Natural killer cell (primary cell): ENCODE data around the gene HPDL. TPM values are rescaled to one million over a fixed set of nuclear protein-coding genes. Genes with fewer than 3 reads are reported as not detected.

ENCODE experiments used
- ATAC-seq, 3 donors: fragments of 150-1000 bp in 2 of 3; fragments of 200-7000 bp in 1 of 3; cut with Tn5 transposase; 1 replicate in 1 of 3; 2 replicates in 2 of 3; pipeline ENCODE4 v1.10.0; 2021; ENCODE audit warnings: mild to moderate bottlenecking in 2 of 3, moderate library complexity in 2 of 3
- DNase-seq, 2 donors: peaks; one replicate each; pipeline versions ENCODE4 v3.0.0 to v3.0.0-alpha.2; 2013 to 2021; ENCODE audit warnings: mixed read lengths in 1 of 2
- H3K27ac ChIP-seq: one replicate; pipeline ENCODE4 v1.5.1; 2013; ENCODE audit warnings: mild to moderate bottlenecking, low read length
- H3K27me3 ChIP-seq: one replicate; pipeline ENCODE4 v1.6.1; 2013; ENCODE audit warnings: low read length; ENCODE audit not compliant: control insufficient read depth, insufficient read depth
- H3K36me3 ChIP-seq: one replicate; pipeline ENCODE4 v1.6.1; 2013; ENCODE audit warnings: low read length; ENCODE audit not compliant: control insufficient read depth, insufficient read depth
- H3K4me1 ChIP-seq: one replicate; pipeline ENCODE4 v1.6.1; 2013; ENCODE audit warnings: low read length; ENCODE audit not compliant: control insufficient read depth, insufficient read depth
- H3K4me3 ChIP-seq: one replicate; pipeline ENCODE4 v1.5.1; 2013; ENCODE audit warnings: low read length
- H3K9me3 ChIP-seq: one replicate; pipeline ENCODE4 v1.6.1; 2013; ENCODE audit warnings: low read length; ENCODE audit not compliant: control insufficient read depth, insufficient read depth
- H3K27ac Mint-ChIP-seq, 2 donors: one replicate each; pipeline ENCODE4 v1.8.0; 2022; ENCODE audit warnings: mild to moderate bottlenecking in 2 of 2, mixed read lengths in 2 of 2, moderate library complexity in 1 of 2
- H3K27me3 Mint-ChIP-seq, 2 donors: one replicate each; pipeline ENCODE4 v1.8.0; 2022; ENCODE audit warnings: low read depth in 2 of 2, mixed read lengths in 2 of 2
- H3K36me3 Mint-ChIP-seq: one replicate; pipeline ENCODE4 v1.8.0; 2022; ENCODE audit warnings: mixed read lengths
- H3K4me1 Mint-ChIP-seq, 2 donors: one replicate each; pipeline ENCODE4 v1.8.0; 2022; ENCODE audit warnings: mixed read lengths in 2 of 2
- H3K4me3 Mint-ChIP-seq: one replicate; pipeline ENCODE4 v1.8.0; 2022; ENCODE audit warnings: mild to moderate bottlenecking, moderate library complexity, mixed read lengths
- H3K9me3 Mint-ChIP-seq, 2 donors: one replicate each; pipeline ENCODE4 v1.8.0; 2022; ENCODE audit warnings: mixed read lengths in 2 of 2
- WGBS: methylation state at CpG from one replicate; pipeline ENCODE4 v1.1.7; 2013; ENCODE audit warnings: missing lambda C conversion rate; ENCODE audit not compliant: insufficient coverage; 5-methylcytosine and 5-hydroxymethylcytosine counted together
- intact Hi-C: fragments of 100-400 bp; cut with micrococcal nuclease; formaldehyde crosslinking; loops from one replicate; pipeline ENCODE4 v1.14.2; 2022
- total RNA-seq, 4 donors: library from RNA; stranded (reverse); fragments of 120-200 nt in 1 of 4; gene quantifications; one replicate each; pipeline versions ENCODE4 v1.2.3 to v1.2.4, GENCODE V29; 2013 to 2022
- TF ChIP-seq, protein P1 (sequence below): fragments of 200-600 bp; IDR thresholded peaks from one replicate; pipeline ENCODE4 v1.8.0; 2022; ENCODE audit warnings: antibody characterized with exemption

The HPDL gene
- total RNA-seq, 3 donors from 2014 or later (not counting 1 experiment from before 2014, with no cell fraction given), result 0.38 to 0.45 TPM; not detected in 1

DNA sequence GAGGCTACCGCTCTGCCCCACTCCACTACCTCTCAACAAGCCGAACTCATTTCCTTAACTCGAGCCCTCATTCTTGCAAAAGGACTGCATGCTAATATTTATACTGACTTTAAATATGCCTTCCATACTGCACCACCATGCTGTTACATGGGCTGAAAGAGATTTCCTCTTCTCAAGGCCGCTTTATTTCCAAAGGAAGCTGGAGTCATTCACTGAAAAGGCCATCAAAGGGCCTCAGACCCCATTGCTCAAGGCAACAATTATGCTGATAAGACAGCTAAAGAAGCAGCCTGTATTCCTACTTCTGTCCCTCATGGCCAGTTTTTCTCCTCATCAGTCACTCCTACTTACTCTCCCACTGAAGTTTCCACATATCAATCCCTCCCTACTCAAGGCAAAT, 6.9 kb upstream of the HPDL start:
- H3K36me3 ChIP-seq, result no peaks in the 10 kb centered on the region
- H3K4me3 ChIP-seq, result no peak overlapping the region
- no peak for ATAC-seq
- TF ChIP-seq, protein P1, sequence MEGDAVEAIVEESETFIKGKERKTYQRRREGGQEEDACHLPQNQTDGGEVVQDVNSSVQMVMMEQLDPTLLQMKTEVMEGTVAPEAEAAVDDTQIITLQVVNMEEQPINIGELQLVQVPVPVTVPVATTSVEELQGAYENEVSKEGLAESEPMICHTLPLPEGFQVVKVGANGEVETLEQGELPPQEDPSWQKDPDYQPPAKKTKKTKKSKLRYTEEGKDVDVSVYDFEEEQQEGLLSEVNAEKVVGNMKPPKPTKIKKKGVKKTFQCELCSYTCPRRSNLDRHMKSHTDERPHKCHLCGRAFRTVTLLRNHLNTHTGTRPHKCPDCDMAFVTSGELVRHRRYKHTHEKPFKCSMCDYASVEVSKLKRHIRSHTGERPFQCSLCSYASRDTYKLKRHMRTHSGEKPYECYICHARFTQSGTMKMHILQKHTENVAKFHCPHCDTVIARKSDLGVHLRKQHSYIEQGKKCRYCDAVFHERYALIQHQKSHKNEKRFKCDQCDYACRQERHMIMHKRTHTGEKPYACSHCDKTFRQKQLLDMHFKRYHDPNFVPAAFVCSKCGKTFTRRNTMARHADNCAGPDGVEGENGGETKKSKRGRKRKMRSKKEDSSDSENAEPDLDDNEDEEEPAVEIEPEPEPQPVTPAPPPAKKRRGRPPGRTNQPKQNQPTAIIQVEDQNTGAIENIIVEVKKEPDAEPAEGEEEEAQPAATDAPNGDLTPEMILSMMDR, result no peak
- H3K9me3 ChIP-seq, result no peaks in the 10 kb centered on the region
- H3K27ac ChIP-seq, result no peak overlapping the region
- Mint-ChIP-seq H3K27me3 (no peaks in the 10 kb centered on the region), H3K4me3 (no peak overlapping the region), H3K36me3 (no peaks in the 10 kb centered on the region), H3K27ac (no peak overlapping the region), H3K4me1 (no peaks in the 10 kb centered on the region), H3K9me3 (no peaks in the 10 kb centered on the region)
- no peak for DNase-seq
- WGBS, result 90% methylated on average over 4 of the region's 4 CpGs
- intact Hi-C loops, result no loop called here
- no peaks in the 10 kb centered on the region for H3K4me1 ChIP-seq
- no peaks in the 10 kb centered on the region for H3K27me3 ChIP-seq

DNA sequence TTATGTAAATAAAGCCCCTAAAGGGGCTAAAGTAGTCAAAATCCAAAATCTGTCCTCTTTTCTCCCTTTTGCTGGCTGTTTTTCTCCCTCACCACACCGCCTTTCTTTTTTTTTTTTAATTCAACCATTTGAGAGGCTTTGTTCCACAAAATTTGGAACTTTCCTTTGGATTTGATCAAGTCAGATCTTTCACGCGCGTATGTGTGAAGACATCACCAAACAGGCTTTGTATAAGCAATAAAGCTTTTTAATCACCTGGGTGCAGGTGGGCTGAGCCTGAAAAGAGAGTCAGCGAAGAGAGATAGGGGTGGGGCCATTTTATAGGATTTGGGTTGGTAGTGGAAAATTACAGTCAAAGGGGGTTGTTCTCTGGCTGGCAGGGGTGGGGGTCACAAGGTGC, 5.3 kb upstream of the HPDL start:
- Mint-ChIP-seq H3K9me3 (no peaks in the 10 kb centered on the region), H3K27me3 (no peaks in the 10 kb centered on the region), H3K27ac (no peak overlapping the region)

DNA sequence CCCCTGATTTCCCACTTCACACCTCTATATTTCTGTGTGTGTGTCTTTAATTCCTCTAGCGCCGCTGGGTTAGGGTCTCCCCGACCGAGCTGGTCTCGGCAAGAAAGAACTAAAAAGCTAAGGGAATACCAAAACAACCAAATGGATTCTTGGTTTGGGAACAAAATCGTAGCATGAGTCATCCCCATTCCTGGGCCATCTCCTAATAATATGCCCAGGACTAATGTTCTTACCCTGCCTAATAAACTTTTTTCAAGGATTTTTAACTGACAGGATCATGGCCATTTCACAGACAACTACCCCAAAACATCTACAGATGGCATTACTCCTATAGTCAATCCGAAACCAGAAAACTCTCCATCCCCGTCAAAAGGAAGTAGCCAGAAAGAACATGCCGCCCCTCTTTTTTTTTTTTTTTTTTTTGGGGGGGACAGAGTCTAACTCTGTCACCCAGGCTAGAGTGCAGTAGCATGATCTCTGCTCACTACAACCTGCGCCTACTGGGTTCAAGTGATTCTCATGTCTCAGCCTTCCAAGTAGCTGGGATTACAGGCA, 4.1 kb upstream of the HPDL start:
- Mint-ChIP-seq H3K4me1 (no peaks in the 10 kb centered on the region), H3K27me3 (no peaks in the 10 kb centered on the region), H3K36me3 (no peaks in the 10 kb centered on the region), H3K9me3 (no peaks in the 10 kb centered on the region), H3K27ac (no peak overlapping the region), H3K4me3 (no peak overlapping the region)
- no peak overlapping the region for H3K4me3 ChIP-seq
- ATAC-seq, result no peak
- intact Hi-C loops, result no loop called here
- H3K4me1 ChIP-seq, result peaks cover 15% of the 10 kb centered on the region
- WGBS, result 89% methylated on average over 10 of the region's 10 CpGs
- H3K36me3 ChIP-seq, result no peaks in the 10 kb centered on the region
- no peak for DNase-seq
- H3K27me3 ChIP-seq, result no peaks in the 10 kb centered on the region
- no peaks in the 10 kb centered on the region for H3K9me3 ChIP-seq
- TF ChIP-seq, protein P1, result no peak
- no peak overlapping the region for H3K27ac ChIP-seq

More for the DNA sequence above, 5.3 kb upstream of the HPDL start:
- Mint-ChIP-seq H3K4me3 (no peak overlapping the region), H3K4me1 (no peaks in the 10 kb centered on the region), H3K36me3 (no peaks in the 10 kb centered on the region)
- Histone ChIP-seq H3K4me1 (peaks cover 4% of the 10 kb centered on the region), H3K4me3 (no peak overlapping the region), H3K27ac (no peak overlapping the region), H3K27me3 (no peaks in the 10 kb centered on the region), H3K36me3 (no peaks in the 10 kb centered on the region), H3K9me3 (no peaks in the 10 kb centered on the region)
- intact Hi-C loops, result no loop called here
- 93% methylated on average over 5 of the region's 5 CpGs for WGBS
- DNase-seq (no peak), ATAC-seq (no peak)
- TF ChIP-seq, protein P1, result no peak

DNA sequence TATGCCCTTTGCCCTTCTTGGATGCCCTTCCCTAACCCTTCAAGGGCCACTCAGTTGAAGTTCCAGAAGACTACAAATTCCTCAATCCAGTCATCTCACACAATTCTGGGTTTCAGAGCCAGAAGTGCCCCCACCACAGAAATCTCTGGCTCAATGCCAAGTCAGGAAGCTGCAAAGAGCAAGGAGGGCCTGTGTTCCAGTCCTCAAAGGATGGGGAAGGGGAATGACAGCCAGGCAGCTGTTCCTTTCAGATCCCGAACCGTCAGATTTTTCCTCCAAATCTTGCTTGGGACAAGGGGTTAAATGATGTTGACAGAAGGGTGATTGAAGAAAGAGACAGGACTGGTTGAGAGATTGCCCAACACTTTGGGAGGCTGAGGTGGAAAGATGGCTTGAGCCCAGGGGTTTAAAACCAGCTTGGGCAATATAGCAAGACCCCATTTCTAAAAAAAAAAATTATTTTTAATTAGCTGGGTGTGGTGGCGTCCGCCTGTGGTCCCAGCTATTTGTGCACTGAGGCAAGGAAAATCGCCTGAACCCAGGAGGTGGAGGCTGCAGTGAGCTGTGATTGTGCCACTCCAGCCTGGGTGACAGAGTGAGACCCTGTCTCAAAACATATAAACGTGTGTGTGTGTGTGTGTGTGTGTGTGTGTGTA, 716 bp upstream of the HPDL start:
- Histone ChIP-seq H3K36me3 (peaks cover 2% of the 10 kb centered on the region), H3K4me1 (peaks cover 16% of the 10 kb centered on the region), H3K27me3 (no peaks in the 10 kb centered on the region), H3K9me3 (no peaks in the 10 kb centered on the region), H3K4me3 (no peak overlapping the region), H3K27ac (no peak overlapping the region)
- TF ChIP-seq, protein P1, result no peak
- Mint-ChIP-seq H3K27ac (peak overlapping the region in 1 of 2 donors; percentile 54), H3K27me3 (no peaks in the 10 kb centered on the region), H3K9me3 (no peaks in the 10 kb centered on the region), H3K4me3 (peak overlapping the region; percentile 83), H3K4me1 (no peaks in the 10 kb centered on the region), H3K36me3 (no peaks in the 10 kb centered on the region)
- 64% methylated on average over 6 of the region's 6 CpGs for WGBS
- DNase-seq (no peak), ATAC-seq (no peak)
- intact Hi-C loops, result no loop called here
